Neuronal stem cell (in vitro differentiated cells): Measurements from ENCODE around the gene ENOX1.

Experiments used
- DNase-seq: peaks from one replicate; pipeline ENCODE4 v3.0.0-alpha.2; 2013; ENCODE audit warnings: low spot score
- H2AFZ ChIP-seq: one replicate; pipeline ENCODE4 v1.6.1; 2013; ENCODE audit warnings: mild to moderate bottlenecking, low read length, inconsistent platforms
- H2AK5ac ChIP-seq: 2 replicates; pipeline ENCODE4 v1.6.1; 2013; ENCODE audit warnings: low read depth, mild to moderate bottlenecking, inconsistent platforms, low read length, moderate library complexity, mixed read lengths
- H2BK120ac ChIP-seq: 2 replicates; pipeline ENCODE4 v1.6.1; 2013; ENCODE audit warnings: low read depth, mild to moderate bottlenecking, inconsistent platforms, low read length, moderate library complexity, mixed read lengths
- H2BK12ac ChIP-seq: one replicate; pipeline ENCODE4 v1.6.1; 2013; ENCODE audit warnings: low read length, inconsistent platforms
- H2BK15ac ChIP-seq: 2 replicates; pipeline ENCODE4 v1.6.1; 2013; ENCODE audit warnings: mild to moderate bottlenecking, low read length, inconsistent platforms, mixed read lengths
- H2BK5ac ChIP-seq: one replicate; pipeline ENCODE4 v1.6.1; 2013; ENCODE audit warnings: inconsistent platforms, mild to moderate bottlenecking, low read length, moderate library complexity
- H3K14ac ChIP-seq: one replicate; pipeline ENCODE4 v1.6.1; 2013; ENCODE audit warnings: low read length, inconsistent platforms
- H3K18ac ChIP-seq: 2 replicates; pipeline ENCODE4 v1.6.1; 2013; ENCODE audit warnings: low read length, inconsistent platforms
- H3K23ac ChIP-seq: 2 replicates; pipeline ENCODE4 v1.6.1; 2013; ENCODE audit warnings: low read depth, mild to moderate bottlenecking, mixed read lengths, low read length, inconsistent platforms; ENCODE audit not compliant: poor library complexity
- H3K27ac ChIP-seq: replicated peaks from 3 replicates; pipeline ENCODE4 v1.5.1; 2013; ENCODE audit warnings: low read length, inconsistent platforms
- H3K27me3 ChIP-seq, 3 experiments: 2 replicates each; pipeline ENCODE4 v1.6.1; 2013; ENCODE audit warnings: low read length in 3 of 3, mild to moderate bottlenecking in 2 of 3, inconsistent platforms in 1 of 3, low read depth in 1 of 3, mixed read lengths in 1 of 3, moderate library complexity in 1 of 3; ENCODE audit not compliant: control insufficient read depth in 3 of 3, insufficient read depth in 3 of 3
- H3K36me3 ChIP-seq, 2 donors: replicated peaks in 1 of 2; 2 replicates each; pipeline ENCODE4 v1.6.1; 2013; ENCODE audit warnings: low read length in 2 of 2; ENCODE audit not compliant: control insufficient read depth in 2 of 2, insufficient read depth in 2 of 2
- H3K4ac ChIP-seq: 2 replicates; pipeline ENCODE4 v1.6.1; 2013; ENCODE audit warnings: inconsistent platforms, mild to moderate bottlenecking, low read length, moderate library complexity
- H3K4me1 ChIP-seq, 2 donors: 1 replicate in 1 of 2; 2 replicates in 1 of 2; pipeline ENCODE4 v1.6.1; 2013; ENCODE audit warnings: low read length in 2 of 2, low read depth in 1 of 2; ENCODE audit not compliant: control insufficient read depth in 2 of 2, insufficient read depth in 1 of 2
- H3K4me2 ChIP-seq: one replicate; pipeline ENCODE4 v1.6.1; 2013; ENCODE audit warnings: mild to moderate bottlenecking, low read length, inconsistent platforms; ENCODE audit not compliant: insufficient read depth, poor library complexity, severe bottlenecking
- H3K4me3 ChIP-seq, 2 donors: 2 replicates each; pipeline ENCODE4 v1.5.1; 2013; ENCODE audit warnings: low read length in 2 of 2, mild to moderate bottlenecking in 2 of 2, inconsistent platforms in 1 of 2, moderate library complexity in 1 of 2
- H3K79me1 ChIP-seq: one replicate; pipeline ENCODE4 v1.6.1; 2013; ENCODE audit warnings: low read depth, mild to moderate bottlenecking, inconsistent platforms, low read length, moderate library complexity
- H3K9ac ChIP-seq: one replicate; pipeline ENCODE4 v1.6.1; 2013; ENCODE audit warnings: mild to moderate bottlenecking, low read depth, low read length, inconsistent platforms; ENCODE audit not compliant: poor library complexity
- H3K9me3 ChIP-seq, 2 donors: replicated peaks in 1 of 2; 2 replicates each; pipeline versions ENCODE3 to v1.6.1; 2013; ENCODE audit warnings: low read length in 2 of 2, mild to moderate bottlenecking in 2 of 2, inconsistent platforms in 1 of 2, low read depth in 1 of 2, mixed read lengths in 1 of 2, moderate library complexity in 1 of 2; ENCODE audit not compliant: control insufficient read depth in 2 of 2, insufficient read depth in 1 of 2
- H4K8ac ChIP-seq: one replicate; pipeline ENCODE4 v1.6.1; 2013; ENCODE audit warnings: low read depth, mild to moderate bottlenecking, inconsistent platforms, low read length, moderate library complexity
- H4K91ac ChIP-seq: one replicate; pipeline ENCODE4 v1.6.1; 2013; ENCODE audit warnings: low read length, low read depth, mild to moderate bottlenecking, inconsistent platforms; ENCODE audit not compliant: poor library complexity
- WGBS, 2 donors: extraction: QIAGEN DNeasy Blood & Tissue Kit; methylation state at CpG; one replicate each; pipeline ENCODE4 v1.1.7; 2013; ENCODE audit warnings: missing lambda C conversion rate in 2 of 2, mixed read lengths in 1 of 2; ENCODE audit not compliant: insufficient read length in 2 of 2, insufficient replicate concordance in 1 of 2; ENCODE audit errors: extremely low coverage in 2 of 2; 5-methylcytosine and 5-hydroxymethylcytosine counted together

ENOX1 gene

DNA sequence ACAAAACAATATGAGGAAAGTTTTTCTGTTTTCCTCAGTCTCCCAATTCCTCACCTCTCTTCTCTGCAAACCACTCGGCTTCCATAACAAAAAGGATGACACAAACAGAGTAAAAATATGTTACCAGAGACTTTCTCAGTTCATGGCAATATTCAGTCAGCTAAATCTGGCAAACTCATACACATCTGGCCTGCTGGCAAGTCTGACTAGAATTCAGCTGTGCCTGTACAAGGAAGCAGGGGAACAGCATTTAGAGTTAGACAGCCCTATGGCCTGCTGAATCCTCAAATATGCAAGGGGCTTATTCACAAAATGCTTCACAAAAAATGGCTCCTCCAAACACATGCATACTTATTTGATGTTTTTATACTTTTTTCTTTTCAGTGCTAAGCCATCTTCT is 227.8 kb downstream of the ENOX1 start:
- no peak overlapping the region for H3K14ac ChIP-seq
- H3K23ac ChIP-seq: no peak overlapping the region
- H3K27me3 ChIP-seq: no peaks in the 10 kb centered on the region
- peaks cover 0 to 2% of the 10 kb centered on the region in 2 donors for H3K4me1 ChIP-seq
- no peak overlapping the region for H4K91ac ChIP-seq
- no peak overlapping the region for H3K9ac ChIP-seq
- H2BK5ac ChIP-seq: no peak overlapping the region
- H3K4ac ChIP-seq: no peak overlapping the region
- H2BK120ac ChIP-seq: no peak overlapping the region
- H3K9me3 ChIP-seq: no peaks in the 10 kb centered on the region
- H2BK15ac ChIP-seq: no peak overlapping the region
- H3K4me3 ChIP-seq: no peak overlapping the region
- no peak overlapping the region for H2BK12ac ChIP-seq
- H2AK5ac ChIP-seq: no peak overlapping the region
- no peaks in the 10 kb centered on the region for H3K36me3 ChIP-seq
- no peaks in the 10 kb centered on the region for H3K79me1 ChIP-seq
- no peak overlapping the region for H3K27ac ChIP-seq
- no CpG with 5 or more reads among the region's 1 CpG for WGBS, 2 donors
- no peak overlapping the region for H4K8ac ChIP-seq
- no peak for DNase-seq
- H2AFZ ChIP-seq: no peak overlapping the region
- no peak overlapping the region for H3K18ac ChIP-seq
- no peak overlapping the region for H3K4me2 ChIP-seq

DNA sequence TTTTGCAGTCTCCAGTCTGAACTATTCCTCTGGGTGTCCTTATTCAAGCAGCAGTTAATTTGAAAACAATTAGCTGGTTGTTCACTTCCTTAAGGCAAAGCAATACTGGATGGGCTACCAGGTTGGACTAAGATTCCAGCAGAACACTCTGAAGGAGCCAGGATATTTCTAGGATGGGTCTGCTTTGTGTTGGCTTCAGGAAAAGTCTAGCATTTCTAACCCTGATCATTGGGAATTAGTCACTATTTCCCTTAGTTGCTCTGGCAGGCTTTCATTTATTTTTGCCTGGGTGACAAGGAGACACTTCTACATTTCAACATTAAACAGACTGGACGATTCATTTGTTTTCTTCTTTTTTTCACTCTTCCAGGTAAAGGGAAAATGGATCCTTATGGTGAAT is 228.4 kb downstream of the ENOX1 start:
- H3K4me2 ChIP-seq: no peak overlapping the region
- H3K79me1 ChIP-seq: no peaks in the 10 kb centered on the region
- no peak overlapping the region for H3K23ac ChIP-seq
- no peak overlapping the region for H2BK120ac ChIP-seq
- H3K9ac ChIP-seq: no peak overlapping the region
- no peak overlapping the region for H2AFZ ChIP-seq
- H3K27ac ChIP-seq: no peak overlapping the region
- no peaks in the 10 kb centered on the region for H3K9me3 ChIP-seq
- H3K4me3 ChIP-seq: no peak overlapping the region
- WGBS, 2 donors: no CpG with 5 or more reads among the region's 1 CpG
- peaks cover 0 to 2% of the 10 kb centered on the region in 2 donors for H3K4me1 ChIP-seq
- no peak overlapping the region for H2BK15ac ChIP-seq
- H3K36me3 ChIP-seq: no peaks in the 10 kb centered on the region
- H4K8ac ChIP-seq: no peak overlapping the region
- H2BK12ac ChIP-seq: no peak overlapping the region
- DNase-seq: no peak
- no peak overlapping the region for H4K91ac ChIP-seq
- no peak overlapping the region for H2BK5ac ChIP-seq
- H3K14ac ChIP-seq: no peak overlapping the region
- no peaks in the 10 kb centered on the region for H3K27me3 ChIP-seq
- H3K4ac ChIP-seq: no peak overlapping the region
- no peak overlapping the region for H3K18ac ChIP-seq
- H2AK5ac ChIP-seq: no peak overlapping the region

GRCh38 chr13:43555667-43556066 is 231.1 kb downstream of the ENOX1 start:
- Histone ChIP-seq H2AFZ (no peak overlapping the region), H3K27ac (no peak overlapping the region), H3K4me2 (no peak overlapping the region), H3K9ac (no peak overlapping the region), H4K8ac (no peak overlapping the region), H2BK15ac (no peak overlapping the region), H3K79me1 (no peaks in the 10 kb centered on the region), H2BK5ac (no peak overlapping the region), H2BK12ac (no peak overlapping the region), H2AK5ac (no peak overlapping the region), H3K27me3 (no peaks in the 10 kb centered on the region), H3K14ac (no peak overlapping the region), H2BK120ac (no peak overlapping the region), H3K4ac (no peak overlapping the region), H3K36me3 (no peaks in the 10 kb centered on the region), H4K91ac (no peak overlapping the region), H3K4me1 (peaks cover 1 to 2% of the 10 kb centered on the region in 2 donors), H3K18ac (no peak overlapping the region), H3K9me3 (no peaks in the 10 kb centered on the region), H3K23ac (no peak overlapping the region), H3K4me3 (no peak overlapping the region)
- DNase-seq: no peak
- WGBS, 2 donors: no CpG with 5 or more reads among the region's 2 CpGs

DNA sequence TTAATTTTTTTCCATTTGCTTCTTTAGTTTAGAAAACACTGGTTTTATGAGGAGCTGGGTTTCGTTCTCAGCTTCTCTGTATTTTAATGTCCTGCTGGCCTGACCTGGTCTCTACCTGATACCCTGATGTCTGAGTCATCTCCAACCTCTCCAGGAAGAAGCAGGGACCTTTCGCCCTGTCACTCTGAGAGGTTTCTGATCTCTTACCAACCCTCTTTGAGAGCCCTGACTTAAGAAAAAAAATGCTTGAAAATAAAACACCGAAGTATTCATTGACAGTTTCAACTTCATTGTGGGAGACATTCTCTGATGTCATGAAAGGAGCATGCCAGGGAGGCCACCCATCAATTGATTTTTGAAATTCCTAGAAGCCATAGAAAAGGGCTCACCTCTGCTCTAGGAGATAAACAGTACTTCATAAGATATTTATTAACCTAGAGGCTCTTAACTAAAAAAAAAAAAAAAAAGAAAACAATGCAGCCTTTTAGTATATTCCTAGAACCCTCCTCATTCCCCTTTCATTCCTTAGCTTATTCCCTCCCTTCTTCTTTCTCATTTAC is 234.8 kb downstream of the ENOX1 start:
- H4K8ac ChIP-seq: no peak overlapping the region
- no peak overlapping the region for H3K9ac ChIP-seq
- H3K27me3 ChIP-seq: no peaks in the 10 kb centered on the region
- no peak overlapping the region for H3K18ac ChIP-seq
- no peak overlapping the region for H2BK12ac ChIP-seq
- H2BK120ac ChIP-seq: no peak overlapping the region
- no peak overlapping the region for H2AFZ ChIP-seq
- no peak overlapping the region for H2AK5ac ChIP-seq
- no peak overlapping the region for H4K91ac ChIP-seq
- H3K4me1 ChIP-seq: peaks cover under 1 to 1% of the 10 kb centered on the region in 2 donors
- H3K79me1 ChIP-seq: no peaks in the 10 kb centered on the region
- no peak overlapping the region for H3K23ac ChIP-seq
- H3K27ac ChIP-seq: no peak overlapping the region
- H2BK15ac ChIP-seq: no peak overlapping the region
- H3K4ac ChIP-seq: no peak overlapping the region
- H3K14ac ChIP-seq: no peak overlapping the region
- no CpG with 5 or more reads among the region's 3 CpGs for WGBS, 2 donors
- no peaks in the 10 kb centered on the region for H3K9me3 ChIP-seq
- no peaks in the 10 kb centered on the region for H3K36me3 ChIP-seq
- H3K4me3 ChIP-seq: no peak overlapping the region
- no peak overlapping the region for H2BK5ac ChIP-seq
- no peak overlapping the region for H3K4me2 ChIP-seq
- DNase-seq: no peak
